Uterus (tissue), 4 donors: Measurements from ENCODE around the gene DOCK7. TPM values are rescaled to one million over a fixed set of nuclear protein-coding genes. Genes with fewer than 3 reads are reported as not detected.
A peak's percentile ranks its signal among the peaks of the same experiment; 100 is the strongest.

Experiments
- DNase-seq, 2 donors: peaks; one replicate each; pipeline ENCODE4 v3.0.0-alpha.2; 2019 to 2020
- H3K27ac ChIP-seq, 2 donors: fragments of 200-600 bp; sonication (generic); 1 replicate in 1 of 2; 2 replicates in 1 of 2; pipeline ENCODE4 v1.5.1; 2016 to 2018
- H3K27me3 ChIP-seq, 2 donors: fragments of 200-600 bp; sonication (generic); one replicate each; pipeline ENCODE4 v1.5.1; 2018 to 2019; ENCODE audit warnings: control low read depth in 1 of 2
- H3K36me3 ChIP-seq, 2 donors: fragments of 200-600 bp; sonication (generic); one replicate each; pipeline ENCODE4 v1.5.1; 2019; ENCODE audit warnings: control low read depth in 1 of 2
- H3K4me1 ChIP-seq, 2 donors: fragments of 200-600 bp; sonication (generic); one replicate each; pipeline ENCODE4 v1.5.1; 2018 to 2019; ENCODE audit warnings: control low read depth in 1 of 2
- H3K4me3 ChIP-seq, 2 donors: fragments of 200-600 bp; sonication (generic); 1 replicate in 1 of 2; 2 replicates in 1 of 2; pipeline ENCODE4 v1.5.1; 2018 to 2019; ENCODE audit warnings: mild to moderate bottlenecking in 1 of 2
- H3K9me3 ChIP-seq, 2 donors: fragments of 200-600 bp; sonication (generic); one replicate each; pipeline ENCODE4 v1.5.1; 2019; ENCODE audit warnings: control low read depth in 1 of 2
- CTCF ChIP-seq, 4 experiments: fragments of 200-600 bp in 2 of 4; fragments of 450-650 bp in 2 of 4; sonication (generic) in 2 of 4; IDR thresholded peaks; one replicate each; pipeline ENCODE4 v1.5.1; 2016 to 2019; ENCODE audit warnings: antibody characterized with exemption in 4 of 4, mild to moderate bottlenecking in 2 of 4, moderate library complexity in 1 of 4
- POLR2A ChIP-seq, 2 donors: fragments of 450-650 bp; IDR thresholded peaks; one replicate each; pipeline ENCODE4 v1.6.1; 2016; ENCODE audit warnings: antibody characterized with exemption in 2 of 2, mild to moderate bottlenecking in 1 of 2, moderate library complexity in 1 of 2
- intact Hi-C: fragments of 100-400 bp; cut with DNase I; formaldehyde crosslinking; loops from one replicate; pipeline ENCODE4 v1.15.1; 2023; ENCODE audit warnings: low total_unique reads
- total RNA-seq, 4 donors: library from RNA; depleted of rRNA in 3 of 4; stranded (reverse); fragments of >200 nt in 3 of 4; gene quantifications; one replicate each; pipeline versions ENCODE4 v1.1.0 to v1.2.4, GENCODE V29; 2014 to 2023
- donor health status: DM: yes; HTN: yes; CAD: no.

The DOCK7 gene
- total RNA-seq, 4 donors from 2014 or later = 17.9 to 134 (median 77.9) TPM

GRCh38 chr1:62417351-62417999, 270.7 kb downstream of the DOCK7 start:
- Histone ChIP-seq H3K27ac (no peak overlapping the region), H3K27me3 (no peaks in the 10 kb centered on the region), H3K9me3 (no peaks in the 10 kb centered on the region), H3K4me3 (no peak overlapping the region), H3K4me1 (no peaks in the 10 kb centered on the region), H3K36me3 (no peaks in the 10 kb centered on the region)
- intact Hi-C loops = no loop called here
- DNase-seq = no peak
- TF ChIP-seq CTCF (IDR thresholded peaks at IDR 0.05) (no peak), POLR2A (IDR thresholded peaks at IDR 0.05) (no peak)

GRCh38 chr1:62415687-62416086, 272.5 kb downstream of the DOCK7 start:
- H3K4me3 ChIP-seq = no peak overlapping the region
- no peak for DNase-seq
- TF ChIP-seq CTCF (IDR thresholded peaks at IDR 0.05) = no peak
- TF ChIP-seq POLR2A (IDR thresholded peaks at IDR 0.05) = no peak
- H3K27ac ChIP-seq = no peak overlapping the region
- no peaks in the 10 kb centered on the region for H3K36me3 ChIP-seq
- H3K4me1 ChIP-seq = no peaks in the 10 kb centered on the region
- H3K27me3 ChIP-seq = no peaks in the 10 kb centered on the region
- H3K9me3 ChIP-seq = no peaks in the 10 kb centered on the region
- intact Hi-C loops = no loop called here

GRCh38 chr1:62407398-62408009, 280.7 kb downstream of the DOCK7 start:
- intact Hi-C loops = loop anchor here (10.0 kb wide), 1 partner anchor 233 kb away; no protein-coding TSS in a partner anchor

GRCh38 chr1:62406576-62406975, 281.6 kb downstream of the DOCK7 start:
- H3K27ac ChIP-seq = no peak overlapping the region
- H3K9me3 ChIP-seq = no peaks in the 10 kb centered on the region
- no peaks in the 10 kb centered on the region for H3K36me3 ChIP-seq
- intact Hi-C loops = loop anchor here (10.0 kb wide), 1 partner anchor 232 kb away; no protein-coding TSS in a partner anchor
- no peaks in the 10 kb centered on the region for H3K4me1 ChIP-seq
- no peaks in the 10 kb centered on the region for H3K27me3 ChIP-seq
- TF ChIP-seq CTCF (IDR thresholded peaks at IDR 0.05) (no peak), POLR2A (IDR thresholded peaks at IDR 0.05) (no peak)
- no peak overlapping the region for H3K4me3 ChIP-seq
- DNase-seq = no peak

More at GRCh38 chr1:62407398-62408009, 280.7 kb downstream of the DOCK7 start:
- Histone ChIP-seq H3K27ac (no peak overlapping the region), H3K36me3 (no peaks in the 10 kb centered on the region), H3K4me1 (no peaks in the 10 kb centered on the region), H3K27me3 (no peaks in the 10 kb centered on the region), H3K4me3 (no peak overlapping the region), H3K9me3 (no peaks in the 10 kb centered on the region)
- DNase-seq = no peak
- peak; percentile 44 to 70 (median 62) for TF ChIP-seq CTCF (IDR thresholded peaks at IDR 0.05)
- no peak for TF ChIP-seq POLR2A (IDR thresholded peaks at IDR 0.05)

GRCh38 chr1:62405247-62405646, 282.9 kb downstream of the DOCK7 start:
- no peak overlapping the region for H3K27ac ChIP-seq

More at GRCh38 chr1:62405247-62405646, 282.9 kb downstream of the DOCK7 start:
- intact Hi-C loops = loop anchor here (10.0 kb wide), 1 partner anchor 230 kb away; no protein-coding TSS in a partner anchor
- Histone ChIP-seq H3K4me1 (no peaks in the 10 kb centered on the region), H3K36me3 (no peaks in the 10 kb centered on the region), H3K27me3 (no peaks in the 10 kb centered on the region), H3K4me3 (no peak overlapping the region), H3K9me3 (no peaks in the 10 kb centered on the region)
- DNase-seq = no peak
- no peak for TF ChIP-seq POLR2A (IDR thresholded peaks at IDR 0.05)
- no peak for TF ChIP-seq CTCF (IDR thresholded peaks at IDR 0.05)
